ENCODE data around the gene COMT. TPM values are rescaled to one million over a fixed set of nuclear protein-coding genes. Genes with fewer than 3 reads are reported as not detected.
A peak's percentile ranks its signal among the peaks of the same experiment; 100 is the strongest.

Gene COMT
- total and polyA plus RNA-seq, 4 donors, result 75.3 to 430 (median 146) TPM

DNA sequence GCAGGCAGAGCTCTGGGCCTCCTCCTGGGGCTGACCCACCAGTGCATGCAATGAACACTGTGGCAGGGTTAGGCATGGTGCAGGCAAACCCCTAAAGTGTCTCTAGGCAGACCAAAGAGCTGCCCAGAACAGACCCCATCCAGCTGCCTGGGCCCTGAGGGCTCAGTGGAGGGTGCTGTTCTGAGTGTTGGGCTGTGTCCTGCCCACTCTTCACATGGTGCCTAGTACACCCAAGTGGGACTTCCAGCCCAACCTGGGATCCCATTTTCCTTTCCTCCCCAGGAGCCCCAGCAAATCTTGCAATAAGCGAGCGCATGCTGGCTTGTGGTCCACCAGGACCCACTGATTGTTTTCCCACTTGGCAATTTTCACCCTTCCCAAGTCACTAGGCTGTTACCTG is 48.6 kb downstream of the COMT start:
- WGBS, result 97% methylated on average over 2 of the region's 2 CpGs
- TF ChIP-seq RXRA (IDR thresholded peaks at IDR 0.05), result no peak
- TF ChIP-seq, protein P1, sequence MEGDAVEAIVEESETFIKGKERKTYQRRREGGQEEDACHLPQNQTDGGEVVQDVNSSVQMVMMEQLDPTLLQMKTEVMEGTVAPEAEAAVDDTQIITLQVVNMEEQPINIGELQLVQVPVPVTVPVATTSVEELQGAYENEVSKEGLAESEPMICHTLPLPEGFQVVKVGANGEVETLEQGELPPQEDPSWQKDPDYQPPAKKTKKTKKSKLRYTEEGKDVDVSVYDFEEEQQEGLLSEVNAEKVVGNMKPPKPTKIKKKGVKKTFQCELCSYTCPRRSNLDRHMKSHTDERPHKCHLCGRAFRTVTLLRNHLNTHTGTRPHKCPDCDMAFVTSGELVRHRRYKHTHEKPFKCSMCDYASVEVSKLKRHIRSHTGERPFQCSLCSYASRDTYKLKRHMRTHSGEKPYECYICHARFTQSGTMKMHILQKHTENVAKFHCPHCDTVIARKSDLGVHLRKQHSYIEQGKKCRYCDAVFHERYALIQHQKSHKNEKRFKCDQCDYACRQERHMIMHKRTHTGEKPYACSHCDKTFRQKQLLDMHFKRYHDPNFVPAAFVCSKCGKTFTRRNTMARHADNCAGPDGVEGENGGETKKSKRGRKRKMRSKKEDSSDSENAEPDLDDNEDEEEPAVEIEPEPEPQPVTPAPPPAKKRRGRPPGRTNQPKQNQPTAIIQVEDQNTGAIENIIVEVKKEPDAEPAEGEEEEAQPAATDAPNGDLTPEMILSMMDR (IDR thresholded peaks at IDR 0.05; ENCODE audit: low read depth, low read length, missing input control), result no peak
- no peak for TF ChIP-seq GABPA (IDR thresholded peaks at IDR 0.05 in 1 of 2, conservative IDR thresholded peaks at IDR 0.05 in 1 of 2)
- TF ChIP-seq, protein P2, sequence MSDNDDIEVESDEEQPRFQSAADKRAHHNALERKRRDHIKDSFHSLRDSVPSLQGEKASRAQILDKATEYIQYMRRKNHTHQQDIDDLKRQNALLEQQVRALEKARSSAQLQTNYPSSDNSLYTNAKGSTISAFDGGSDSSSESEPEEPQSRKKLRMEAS (IDR thresholded peaks at IDR 0.05), result no peak
- TF ChIP-seq FOXA1 (IDR thresholded peaks at IDR 0.05), result no peak
- TF ChIP-seq, protein P3, sequence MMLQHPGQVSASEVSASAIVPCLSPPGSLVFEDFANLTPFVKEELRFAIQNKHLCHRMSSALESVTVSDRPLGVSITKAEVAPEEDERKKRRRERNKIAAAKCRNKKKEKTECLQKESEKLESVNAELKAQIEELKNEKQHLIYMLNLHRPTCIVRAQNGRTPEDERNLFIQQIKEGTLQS (IDR thresholded peaks at IDR 0.05), result no peak
- no peak for TF ChIP-seq HNF4A (conservative IDR thresholded peaks at IDR 0.05)
- TF ChIP-seq, protein P4, sequence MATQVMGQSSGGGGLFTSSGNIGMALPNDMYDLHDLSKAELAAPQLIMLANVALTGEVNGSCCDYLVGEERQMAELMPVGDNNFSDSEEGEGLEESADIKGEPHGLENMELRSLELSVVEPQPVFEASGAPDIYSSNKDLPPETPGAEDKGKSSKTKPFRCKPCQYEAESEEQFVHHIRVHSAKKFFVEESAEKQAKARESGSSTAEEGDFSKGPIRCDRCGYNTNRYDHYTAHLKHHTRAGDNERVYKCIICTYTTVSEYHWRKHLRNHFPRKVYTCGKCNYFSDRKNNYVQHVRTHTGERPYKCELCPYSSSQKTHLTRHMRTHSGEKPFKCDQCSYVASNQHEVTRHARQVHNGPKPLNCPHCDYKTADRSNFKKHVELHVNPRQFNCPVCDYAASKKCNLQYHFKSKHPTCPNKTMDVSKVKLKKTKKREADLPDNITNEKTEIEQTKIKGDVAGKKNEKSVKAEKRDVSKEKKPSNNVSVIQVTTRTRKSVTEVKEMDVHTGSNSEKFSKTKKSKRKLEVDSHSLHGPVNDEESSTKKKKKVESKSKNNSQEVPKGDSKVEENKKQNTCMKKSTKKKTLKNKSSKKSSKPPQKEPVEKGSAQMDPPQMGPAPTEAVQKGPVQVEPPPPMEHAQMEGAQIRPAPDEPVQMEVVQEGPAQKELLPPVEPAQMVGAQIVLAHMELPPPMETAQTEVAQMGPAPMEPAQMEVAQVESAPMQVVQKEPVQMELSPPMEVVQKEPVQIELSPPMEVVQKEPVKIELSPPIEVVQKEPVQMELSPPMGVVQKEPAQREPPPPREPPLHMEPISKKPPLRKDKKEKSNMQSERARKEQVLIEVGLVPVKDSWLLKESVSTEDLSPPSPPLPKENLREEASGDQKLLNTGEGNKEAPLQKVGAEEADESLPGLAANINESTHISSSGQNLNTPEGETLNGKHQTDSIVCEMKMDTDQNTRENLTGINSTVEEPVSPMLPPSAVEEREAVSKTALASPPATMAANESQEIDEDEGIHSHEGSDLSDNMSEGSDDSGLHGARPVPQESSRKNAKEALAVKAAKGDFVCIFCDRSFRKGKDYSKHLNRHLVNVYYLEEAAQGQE (IDR thresholded peaks at IDR 0.05), result no peak
- TF ChIP-seq, protein P5, sequence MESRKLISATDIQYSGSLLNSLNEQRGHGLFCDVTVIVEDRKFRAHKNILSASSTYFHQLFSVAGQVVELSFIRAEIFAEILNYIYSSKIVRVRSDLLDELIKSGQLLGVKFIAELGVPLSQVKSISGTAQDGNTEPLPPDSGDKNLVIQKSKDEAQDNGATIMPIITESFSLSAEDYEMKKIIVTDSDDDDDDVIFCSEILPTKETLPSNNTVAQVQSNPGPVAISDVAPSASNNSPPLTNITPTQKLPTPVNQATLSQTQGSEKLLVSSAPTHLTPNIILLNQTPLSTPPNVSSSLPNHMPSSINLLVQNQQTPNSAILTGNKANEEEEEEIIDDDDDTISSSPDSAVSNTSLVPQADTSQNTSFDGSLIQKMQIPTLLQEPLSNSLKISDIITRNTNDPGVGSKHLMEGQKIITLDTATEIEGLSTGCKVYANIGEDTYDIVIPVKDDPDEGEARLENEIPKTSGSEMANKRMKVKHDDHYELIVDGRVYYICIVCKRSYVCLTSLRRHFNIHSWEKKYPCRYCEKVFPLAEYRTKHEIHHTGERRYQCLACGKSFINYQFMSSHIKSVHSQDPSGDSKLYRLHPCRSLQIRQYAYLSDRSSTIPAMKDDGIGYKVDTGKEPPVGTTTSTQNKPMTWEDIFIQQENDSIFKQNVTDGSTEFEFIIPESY (IDR thresholded peaks at IDR 0.05), result no peak
- no peak for TF ChIP-seq NR2F2 (IDR thresholded peaks at IDR 0.05)
- TF ChIP-seq EGR1 (IDR thresholded peaks at IDR 0.05; ENCODE audit: low read depth in 2 of 2), result no peak
- no peak for TF ChIP-seq FOXA2 (IDR thresholded peaks at IDR 0.05)
- H3K27ac ChIP-seq (ENCODE audit: low read depth in 1 of 2, low read length in 2 of 2), result peak overlapping the region; percentile 13 to 60
- no peak for DNase-seq (ENCODE audit: low spot score)
- peaks cover 2 to 44% (median 28%) of the 10 kb centered on the region in 4 donors for H3K4me1 ChIP-seq (ENCODE audit: control insufficient read depth in 4 of 4, insufficient read depth in 4 of 4, low read length in 3 of 4)
- H3K9me3 ChIP-seq (ENCODE audit: control insufficient read depth in 4 of 4, low read length in 3 of 4), result no peaks in the 10 kb centered on the region
- no peaks in the 10 kb centered on the region for H3K27me3 ChIP-seq (ENCODE audit: control insufficient read depth in 4 of 4, insufficient read depth in 4 of 4, low read length in 3 of 4)
- H3K9ac ChIP-seq (ENCODE audit: low read depth in 1 of 2, low read length in 2 of 2), result no peak overlapping the region
- H3K4me3 ChIP-seq (ENCODE audit: low read depth in 1 of 3, low read length in 3 of 3), result no peak overlapping the region
- H3K36me3 ChIP-seq (ENCODE audit: control insufficient read depth in 4 of 4, insufficient read depth in 3 of 4, low read depth in 1 of 4, low read length in 3 of 4), result no peaks in the 10 kb centered on the region

DNA sequence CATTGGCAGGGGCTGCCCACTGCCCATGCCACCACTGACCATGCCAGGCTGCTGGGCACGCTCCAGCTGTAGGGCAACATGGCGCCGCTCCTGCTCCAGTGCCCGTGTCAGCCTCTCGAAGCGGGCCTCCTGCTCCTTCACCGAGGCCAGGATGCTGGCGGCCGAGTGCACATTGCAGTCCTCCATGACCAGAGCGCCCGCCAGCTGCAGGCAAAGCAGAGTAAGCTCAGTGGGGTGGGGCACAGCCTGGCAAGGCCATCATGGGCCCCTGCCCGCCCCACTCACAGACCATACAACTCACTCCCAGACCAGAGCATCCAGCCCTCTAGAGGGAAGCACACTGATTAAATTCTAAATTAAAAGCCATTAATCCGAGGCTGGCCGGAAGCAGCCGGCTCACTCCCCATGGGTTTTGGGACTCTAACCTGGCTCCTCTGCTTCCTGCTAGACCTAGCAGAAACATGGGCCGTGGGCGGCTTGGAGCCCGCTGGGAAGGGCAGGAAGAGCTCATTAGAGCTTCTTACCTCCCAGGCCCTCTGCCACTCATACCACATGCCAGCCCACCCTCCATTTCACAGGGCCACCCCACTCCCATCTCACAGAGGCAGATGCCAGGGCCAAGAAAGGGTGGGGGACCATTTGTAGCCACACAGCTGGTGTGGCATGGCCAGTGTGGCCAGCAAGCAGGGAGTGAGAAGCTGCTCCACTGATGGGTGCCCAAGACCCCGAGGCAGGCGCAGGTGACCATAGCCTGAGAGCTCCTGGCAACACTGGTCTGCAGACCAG is 49.2 kb downstream of the COMT start:
- 97% methylated on average over 20 of the region's 20 CpGs for WGBS
- no peak for DNase-seq (ENCODE audit: low spot score)
- Histone ChIP-seq H3K36me3 (ENCODE audit: control insufficient read depth in 4 of 4, insufficient read depth in 3 of 4, low read depth in 1 of 4, low read length in 3 of 4) (no peaks in the 10 kb centered on the region), H3K9me3 (ENCODE audit: control insufficient read depth in 4 of 4, low read length in 3 of 4) (no peaks in the 10 kb centered on the region), H3K27me3 (ENCODE audit: control insufficient read depth in 4 of 4, insufficient read depth in 4 of 4, low read length in 3 of 4) (no peaks in the 10 kb centered on the region), H3K9ac (ENCODE audit: low read depth in 1 of 2, low read length in 2 of 2) (no peak overlapping the region), H3K27ac (ENCODE audit: low read depth in 1 of 2, low read length in 2 of 2) (peak overlapping the region; percentile 4 to 13), H3K4me3 (ENCODE audit: low read depth in 1 of 3, low read length in 3 of 3) (no peak overlapping the region), H3K4me1 (ENCODE audit: control insufficient read depth in 4 of 4, insufficient read depth in 4 of 4, low read length in 3 of 4) (peaks cover 2 to 44% (median 28%) of the 10 kb centered on the region in 4 donors)
- TF ChIP-seq HNF4G (IDR thresholded peaks at IDR 0.05) (no peak), JUND (IDR thresholded peaks at IDR 0.05) (no peak), GABPA (IDR thresholded peaks at IDR 0.05 in 1 of 2, conservative IDR thresholded peaks at IDR 0.05 in 1 of 2) (no peak), FOXA1 (IDR thresholded peaks at IDR 0.05) (no peak), YY1 (IDR thresholded peaks at IDR 0.05) (no peak)
- TF ChIP-seq, protein P1 (IDR thresholded peaks at IDR 0.05; ENCODE audit: low read depth, low read length, missing input control), result no peak
- TF ChIP-seq, protein P5 (IDR thresholded peaks at IDR 0.05), result no peak
- TF ChIP-seq, protein P3 (IDR thresholded peaks at IDR 0.05), result no peak
- TF ChIP-seq, protein P2 (IDR thresholded peaks at IDR 0.05), result no peak

Measured in liver (tissue), 9 donors.